HG03045 (cell line): ENCODE results near the gene ULK4.

ENCODE experiments used
- ATAC-seq: cut with Tn5 transposase; IDR thresholded peaks from one replicate; pipeline ENCODE4 v1.9.1; 2021; ENCODE audit warnings: mild to moderate bottlenecking, moderate library complexity; ENCODE audit not compliant: unreplicated experiment

The ULK4 gene

GRCh38 chr3:41328926-41329325, 633.0 kb downstream of the ULK4 start:
- no peak for ATAC-seq

DNA sequence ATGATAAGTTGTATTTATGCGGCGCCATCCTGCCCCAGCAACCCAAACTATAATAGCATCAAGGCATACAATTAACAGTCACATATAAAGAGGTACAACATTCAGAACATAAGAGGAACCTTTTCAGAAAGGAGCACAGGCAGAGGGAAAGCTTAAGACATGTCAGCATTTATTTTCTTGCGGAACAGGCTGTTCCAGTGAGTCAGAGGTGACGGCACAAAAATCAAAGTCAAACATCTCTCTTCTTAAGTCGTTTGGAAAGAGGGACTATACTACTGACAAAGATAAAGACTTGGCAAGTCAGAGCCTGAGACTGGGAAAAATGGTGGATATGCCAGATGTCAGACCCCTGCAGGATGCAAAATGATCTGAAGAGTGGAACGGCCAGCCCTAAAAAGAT, 634.2 kb downstream of the ULK4 start:
- ATAC-seq = no peak

- no peak for ATAC-seq
Observed at GRCh38 chr3:41324156-41324475, 637.8 kb downstream of the ULK4 start.

GRCh38 chr3:41323467-41324155, 638.3 kb downstream of the ULK4 start:
- ATAC-seq = no peak

DNA sequence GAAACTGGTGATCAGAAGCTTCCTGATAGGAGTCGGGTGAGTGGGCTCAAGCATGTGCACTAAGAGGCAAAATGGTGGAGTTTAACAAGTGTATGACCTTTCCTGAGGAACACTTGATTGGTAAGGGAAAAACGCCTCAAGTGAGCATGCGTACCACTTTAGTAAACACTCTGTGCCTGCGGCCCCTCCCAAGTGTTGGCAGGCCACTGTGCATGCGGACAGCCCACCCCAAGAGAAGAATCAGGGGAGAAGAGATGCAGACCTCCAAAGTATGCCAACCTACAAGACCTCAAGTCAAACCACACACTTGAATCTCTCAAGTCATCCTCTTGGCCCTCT, 640.3 kb downstream of the ULK4 start:
- ATAC-seq = no peak

- ATAC-seq = no peak
Observed at GRCh38 chr3:41320953-41321641, 640.8 kb downstream of the ULK4 start.

- ATAC-seq = no peak
Observed at GRCh38 chr3:41318520-41318919, 643.4 kb downstream of the ULK4 start.

GRCh38 chr3:41317718-41318117, 644.2 kb downstream of the ULK4 start:
- ATAC-seq = no peak

- ATAC-seq = no peak
Observed at GRCh38 chr3:41317298-41317697, 644.6 kb downstream of the ULK4 start.

GRCh38 chr3:41315126-41315525, 646.8 kb downstream of the ULK4 start:
- ATAC-seq = no peak

DNA sequence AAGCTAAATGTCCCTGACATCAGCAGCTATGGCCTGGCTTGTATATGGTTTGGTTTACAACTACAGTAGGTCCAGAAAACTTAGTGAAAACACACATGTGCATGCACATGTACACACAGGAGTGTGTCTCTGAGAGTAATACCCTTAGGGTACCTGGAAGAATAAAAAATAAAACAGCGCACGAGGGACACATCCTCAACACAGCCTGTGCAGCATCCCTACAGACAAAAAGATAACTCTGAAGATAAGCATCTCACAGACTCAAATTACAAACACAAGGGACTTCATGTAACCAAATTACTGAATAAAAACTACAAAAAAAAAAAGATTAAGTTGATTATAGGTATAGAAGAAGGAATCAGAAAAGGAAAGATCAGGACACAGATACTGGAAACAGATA, 653.8 kb downstream of the ULK4 start:
- no peak for ATAC-seq

GRCh38 chr3:41307065-41307464, 654.8 kb downstream of the ULK4 start:
- ATAC-seq = no peak

- ATAC-seq = no peak
Observed at GRCh38 chr3:41304593-41304992, 657.3 kb downstream of the ULK4 start.

DNA sequence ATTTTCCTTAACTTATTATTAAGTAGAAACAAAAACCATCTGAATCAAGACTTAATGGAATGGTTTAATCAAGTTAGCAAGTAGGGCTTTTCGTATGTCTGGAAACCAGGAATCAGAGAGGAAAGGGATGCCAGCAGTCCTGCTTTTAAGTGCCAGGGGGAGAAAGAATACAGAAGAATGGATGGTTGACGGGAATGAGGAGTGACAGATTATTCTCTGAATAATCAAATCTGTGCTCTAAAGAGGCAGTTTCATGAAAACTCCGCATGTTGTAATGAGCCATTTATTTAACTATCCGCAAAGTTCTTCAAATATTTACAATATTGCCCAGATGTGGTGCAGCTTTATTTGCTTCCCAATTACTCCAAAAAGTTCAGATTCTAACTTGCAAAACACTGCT, 659.6 kb downstream of the ULK4 start:
- no peak for ATAC-seq

- no peak for ATAC-seq
Observed at GRCh38 chr3:41301548-41301947, 660.4 kb downstream of the ULK4 start.

- ATAC-seq = no peak
Observed at GRCh38 chr3:41299036-41299435, 662.9 kb downstream of the ULK4 start.

- ATAC-seq = no peak
Observed at GRCh38 chr3:41297750-41298149, 664.2 kb downstream of the ULK4 start.

GRCh38 chr3:41296556-41296955, 665.3 kb downstream of the ULK4 start:
- no peak for ATAC-seq

GRCh38 chr3:41295740-41296139, 666.2 kb downstream of the ULK4 start:
- no peak for ATAC-seq

DNA sequence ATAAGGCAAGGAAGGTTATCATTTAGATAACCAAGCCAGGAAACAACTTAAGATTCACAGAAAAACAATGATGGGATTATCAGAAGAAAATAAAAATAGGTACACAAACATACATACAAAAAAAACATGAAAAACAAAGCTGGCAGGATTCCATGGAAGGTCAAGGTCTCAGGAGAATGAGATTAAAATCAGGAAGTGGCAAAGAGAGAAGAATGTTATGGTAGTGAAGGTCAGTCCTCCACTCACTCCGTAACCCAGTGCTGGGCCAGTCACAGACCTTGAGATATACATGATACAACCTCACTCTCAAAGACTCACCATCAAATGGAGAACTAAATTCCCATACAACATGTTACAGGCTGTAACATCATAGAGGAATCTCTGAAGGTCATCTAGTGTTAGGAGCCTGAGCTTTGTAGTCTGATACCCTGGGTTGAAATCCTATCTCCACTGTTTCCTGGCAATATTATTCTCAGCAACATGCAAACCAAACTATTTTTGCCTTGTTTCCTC, 668.7 kb downstream of the ULK4 start:
- ATAC-seq = no peak

DNA sequence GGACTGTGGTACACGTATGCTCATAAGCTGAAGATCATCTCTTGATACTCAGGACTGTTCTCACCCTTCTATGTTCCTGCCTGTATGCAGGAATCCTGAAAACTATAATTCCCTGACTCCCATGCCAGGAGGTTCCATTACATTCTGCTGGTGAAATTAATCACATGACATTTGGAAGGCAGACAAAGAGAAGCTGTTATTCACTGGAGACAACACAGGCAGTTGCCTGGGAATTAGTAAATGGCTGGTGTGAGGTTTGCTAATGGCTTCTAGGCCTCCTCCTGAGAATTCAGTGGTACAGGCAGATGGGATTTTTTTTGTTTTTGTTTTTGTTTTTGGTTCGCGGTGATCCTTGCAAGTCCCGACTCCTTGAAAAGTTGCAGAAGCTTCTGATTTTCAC, 671.2 kb downstream of the ULK4 start:
- no peak for ATAC-seq

DNA sequence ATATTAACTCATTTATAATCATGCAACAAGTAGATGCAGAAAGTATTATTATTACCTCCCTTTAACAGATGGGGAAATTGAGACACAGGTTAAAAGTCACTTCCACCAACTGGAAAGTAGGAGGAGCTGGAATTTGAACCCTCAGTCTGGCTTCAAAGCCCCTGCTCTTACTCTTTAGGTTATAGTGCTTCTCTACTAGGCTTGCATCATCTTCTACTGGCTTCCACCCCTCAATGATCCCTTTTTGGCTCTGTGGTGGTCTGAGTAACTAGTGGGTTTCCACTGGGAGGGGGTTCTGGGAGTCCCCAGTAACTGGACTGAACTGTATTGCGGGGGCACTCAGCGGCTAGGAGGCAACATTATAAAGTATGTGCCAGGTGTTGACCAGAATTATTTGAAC, 671.6 kb downstream of the ULK4 start:
- ATAC-seq = no peak

- ATAC-seq = no peak
Observed at GRCh38 chr3:41288785-41289184, 673.1 kb downstream of the ULK4 start.
